Astrocyte (in vitro differentiated cells and primary cell): ENCODE results near the gene DOK7. TPM values are rescaled to one million over a fixed set of nuclear protein-coding genes. Genes with fewer than 3 reads are reported as not detected.

ENCODE experiments used
- DNase-seq: peaks from one replicate; pipeline ENCODE4 v3.0.0-alpha.2; 2010; ENCODE audit warnings: low read depth
- FAIRE-seq: peaks from 2 replicates; lab custom pipeline; 2011; peaks lifted over from hg19 to GRCh38; lab: Jason Lieb, UNC
- H2AFZ ChIP-seq: 2 replicates; pipeline ENCODE4 v1.6.0; 2012; ENCODE audit warnings: low read depth, low read length, inconsistent platforms
- H3K27ac ChIP-seq: 2 replicates; pipeline ENCODE4 v1.5.1; 2011; ENCODE audit warnings: low read depth, low read length, inconsistent platforms
- H3K27me3 ChIP-seq: 2 replicates; pipeline ENCODE4 v1.6.0; 2011; ENCODE audit warnings: low read length, inconsistent platforms; ENCODE audit not compliant: insufficient read depth
- H3K36me3 ChIP-seq: 2 replicates; pipeline ENCODE4 v1.5.1; 2011; ENCODE audit warnings: low read length, inconsistent platforms; ENCODE audit not compliant: insufficient read depth
- H3K4me1 ChIP-seq: 2 replicates; pipeline ENCODE4 v1.5.1; 2011; ENCODE audit warnings: low read length, inconsistent platforms; ENCODE audit not compliant: insufficient read depth
- H3K4me2 ChIP-seq: 2 replicates; pipeline ENCODE4 v1.6.0; 2012; ENCODE audit warnings: low read length, inconsistent platforms
- H3K4me3 ChIP-seq: 2 replicates; pipeline ENCODE4 v1.5.1; 2011; ENCODE audit warnings: low read depth, mild to moderate bottlenecking, low read length, inconsistent platforms; ENCODE audit not compliant: insufficient read depth
- H3K79me2 ChIP-seq: 2 replicates; pipeline ENCODE4 v1.6.0; 2012; ENCODE audit warnings: mild to moderate bottlenecking, low read length, inconsistent platforms; ENCODE audit not compliant: insufficient read depth
- H3K9ac ChIP-seq: 2 replicates; pipeline ENCODE4 v1.6.0; 2012; ENCODE audit warnings: mild to moderate bottlenecking, low read length, inconsistent platforms
- H3K9me3 ChIP-seq: 2 replicates; pipeline ENCODE4 v1.5.1; 2012; ENCODE audit warnings: low read depth, mild to moderate bottlenecking, low read length, inconsistent platforms; ENCODE audit not compliant: insufficient read depth
- H4K20me1 ChIP-seq: 2 replicates; pipeline ENCODE4 v1.6.0; 2012; ENCODE audit warnings: low read length, inconsistent platforms; ENCODE audit not compliant: insufficient read depth
- H3K27ac Mint-ChIP-seq: one replicate; pipeline ENCODE4 v1.8.0; 2021; ENCODE audit warnings: mild to moderate bottlenecking, mixed read lengths; ENCODE audit not compliant: unreplicated experiment
- H3K27me3 Mint-ChIP-seq: one replicate; pipeline ENCODE4 v1.8.0; 2021; ENCODE audit warnings: low read depth, mixed read lengths; ENCODE audit not compliant: unreplicated experiment
- H3K36me3 Mint-ChIP-seq: one replicate; pipeline ENCODE4 v1.8.0; 2021; ENCODE audit warnings: low read depth, mixed read lengths; ENCODE audit not compliant: unreplicated experiment
- H3K4me1 Mint-ChIP-seq: one replicate; pipeline ENCODE4 v1.8.0; 2021; ENCODE audit warnings: low read depth, mixed read lengths; ENCODE audit not compliant: unreplicated experiment
- H3K4me3 Mint-ChIP-seq: one replicate; pipeline ENCODE4 v1.8.0; 2021; ENCODE audit warnings: mild to moderate bottlenecking, moderate library complexity, mixed read lengths; ENCODE audit not compliant: unreplicated experiment
- H3K9me3 Mint-ChIP-seq: one replicate; pipeline ENCODE4 v1.8.0; 2021; ENCODE audit warnings: mild to moderate bottlenecking, mixed read lengths; ENCODE audit not compliant: unreplicated experiment
- EZH2 ChIP-seq: IDR thresholded peaks from 2 replicates; pipeline ENCODE4 v1.6.1; 2012; ENCODE audit warnings: mild to moderate bottlenecking, low read length, inconsistent platforms; ENCODE audit not compliant: insufficient read depth
- total RNA-seq: library from RNA; stranded (reverse); gene quantifications from 2 replicates; pipeline ENCODE4 v1.2.1, GENCODE V29; 2021
- TF ChIP-seq, protein P1 (sequence below): IDR thresholded peaks from 2 replicates; pipeline ENCODE4 v1.5.1; 2011; ENCODE audit warnings: low read depth, mild to moderate bottlenecking, inconsistent platforms, low read length, moderate library complexity; ENCODE audit not compliant: insufficient read depth

Gene DOK7
- total RNA-seq, 1 donor from 2014 or later = not detected

- no peaks in the 10 kb centered on the region for H3K4me1 Mint-ChIP-seq
Measured at GRCh38 chr4:3414421-3415279, 48.5 kb upstream of the DOK7 start.

GRCh38 chr4:3415471-3416141, 47.5 kb upstream of the DOK7 start:
- peak overlapping the region; percentile 77 for H3K27ac Mint-ChIP-seq
- Histone ChIP-seq H3K79me2 (peaks cover 7% of the 10 kb centered on the region), H3K9me3 (no peaks in the 10 kb centered on the region), H2AFZ (no peak overlapping the region), H3K27ac (no peak overlapping the region), H3K27me3 (no peaks in the 10 kb centered on the region), H4K20me1 (peaks cover 31% of the 10 kb centered on the region), H3K4me1 (no peaks in the 10 kb centered on the region), H3K4me3 (no peak overlapping the region), H3K36me3 (no peaks in the 10 kb centered on the region), H3K9ac (no peak overlapping the region), H3K4me2 (no peak overlapping the region)
- no peaks in the 10 kb centered on the region for H3K27me3 Mint-ChIP-seq
- no peak for DNase-seq
- no peak for FAIRE-seq
- peaks cover 10% of the 10 kb centered on the region for H3K36me3 Mint-ChIP-seq
- no peaks in the 10 kb centered on the region for H3K9me3 Mint-ChIP-seq
- TF ChIP-seq, protein P1, sequence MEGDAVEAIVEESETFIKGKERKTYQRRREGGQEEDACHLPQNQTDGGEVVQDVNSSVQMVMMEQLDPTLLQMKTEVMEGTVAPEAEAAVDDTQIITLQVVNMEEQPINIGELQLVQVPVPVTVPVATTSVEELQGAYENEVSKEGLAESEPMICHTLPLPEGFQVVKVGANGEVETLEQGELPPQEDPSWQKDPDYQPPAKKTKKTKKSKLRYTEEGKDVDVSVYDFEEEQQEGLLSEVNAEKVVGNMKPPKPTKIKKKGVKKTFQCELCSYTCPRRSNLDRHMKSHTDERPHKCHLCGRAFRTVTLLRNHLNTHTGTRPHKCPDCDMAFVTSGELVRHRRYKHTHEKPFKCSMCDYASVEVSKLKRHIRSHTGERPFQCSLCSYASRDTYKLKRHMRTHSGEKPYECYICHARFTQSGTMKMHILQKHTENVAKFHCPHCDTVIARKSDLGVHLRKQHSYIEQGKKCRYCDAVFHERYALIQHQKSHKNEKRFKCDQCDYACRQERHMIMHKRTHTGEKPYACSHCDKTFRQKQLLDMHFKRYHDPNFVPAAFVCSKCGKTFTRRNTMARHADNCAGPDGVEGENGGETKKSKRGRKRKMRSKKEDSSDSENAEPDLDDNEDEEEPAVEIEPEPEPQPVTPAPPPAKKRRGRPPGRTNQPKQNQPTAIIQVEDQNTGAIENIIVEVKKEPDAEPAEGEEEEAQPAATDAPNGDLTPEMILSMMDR = no peak
- TF ChIP-seq EZH2 = no peak
- peaks cover 2% of the 10 kb centered on the region for H3K4me1 Mint-ChIP-seq
- H3K4me3 Mint-ChIP-seq = no peak overlapping the region

More at GRCh38 chr4:3414421-3415279, 48.5 kb upstream of the DOK7 start:
- no peak overlapping the region for H3K4me3 Mint-ChIP-seq
- no peak for FAIRE-seq
- H3K36me3 Mint-ChIP-seq = peaks cover 10% of the 10 kb centered on the region
- Histone ChIP-seq H3K9ac (no peak overlapping the region), H3K4me3 (no peak overlapping the region), H3K9me3 (no peaks in the 10 kb centered on the region), H3K36me3 (no peaks in the 10 kb centered on the region), H3K4me2 (no peak overlapping the region), H3K27ac (no peak overlapping the region), H3K79me2 (peaks cover 9% of the 10 kb centered on the region), H4K20me1 (peaks cover 35% of the 10 kb centered on the region), H2AFZ (no peak overlapping the region), H3K4me1 (no peaks in the 10 kb centered on the region), H3K27me3 (no peaks in the 10 kb centered on the region)
- H3K27me3 Mint-ChIP-seq = no peaks in the 10 kb centered on the region
- no peak overlapping the region for H3K27ac Mint-ChIP-seq
- DNase-seq = no peak
- TF ChIP-seq, protein P1 = no peak
- TF ChIP-seq EZH2 = no peak
- no peaks in the 10 kb centered on the region for H3K9me3 Mint-ChIP-seq
